ENCODE results near the gene HMCN2.

GRCh38 chr9:130346431-130346830 lies 80.9 kb downstream of the HMCN2 start:
- TF ChIP-seq POLR2A (IDR thresholded peaks at IDR 0.05; ENCODE audit: low read length) (no peak), GATA1 (IDR thresholded peaks at IDR 0.05; ENCODE audit: low read depth, low read length) (no peak)

Measured in erythroblast (primary cell).